ENCODE results near the gene PTTG1IP.
"Not testable (repeated sequence)": the region's sequence is repeated elsewhere in the genome, so short reads cannot be mapped to it uniquely, and the experiment has no call there.

The PTTG1IP gene, protein sequence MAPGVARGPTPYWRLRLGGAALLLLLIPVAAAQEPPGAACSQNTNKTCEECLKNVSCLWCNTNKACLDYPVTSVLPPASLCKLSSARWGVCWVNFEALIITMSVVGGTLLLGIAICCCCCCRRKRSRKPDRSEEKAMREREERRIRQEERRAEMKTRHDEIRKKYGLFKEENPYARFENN

DNA sequence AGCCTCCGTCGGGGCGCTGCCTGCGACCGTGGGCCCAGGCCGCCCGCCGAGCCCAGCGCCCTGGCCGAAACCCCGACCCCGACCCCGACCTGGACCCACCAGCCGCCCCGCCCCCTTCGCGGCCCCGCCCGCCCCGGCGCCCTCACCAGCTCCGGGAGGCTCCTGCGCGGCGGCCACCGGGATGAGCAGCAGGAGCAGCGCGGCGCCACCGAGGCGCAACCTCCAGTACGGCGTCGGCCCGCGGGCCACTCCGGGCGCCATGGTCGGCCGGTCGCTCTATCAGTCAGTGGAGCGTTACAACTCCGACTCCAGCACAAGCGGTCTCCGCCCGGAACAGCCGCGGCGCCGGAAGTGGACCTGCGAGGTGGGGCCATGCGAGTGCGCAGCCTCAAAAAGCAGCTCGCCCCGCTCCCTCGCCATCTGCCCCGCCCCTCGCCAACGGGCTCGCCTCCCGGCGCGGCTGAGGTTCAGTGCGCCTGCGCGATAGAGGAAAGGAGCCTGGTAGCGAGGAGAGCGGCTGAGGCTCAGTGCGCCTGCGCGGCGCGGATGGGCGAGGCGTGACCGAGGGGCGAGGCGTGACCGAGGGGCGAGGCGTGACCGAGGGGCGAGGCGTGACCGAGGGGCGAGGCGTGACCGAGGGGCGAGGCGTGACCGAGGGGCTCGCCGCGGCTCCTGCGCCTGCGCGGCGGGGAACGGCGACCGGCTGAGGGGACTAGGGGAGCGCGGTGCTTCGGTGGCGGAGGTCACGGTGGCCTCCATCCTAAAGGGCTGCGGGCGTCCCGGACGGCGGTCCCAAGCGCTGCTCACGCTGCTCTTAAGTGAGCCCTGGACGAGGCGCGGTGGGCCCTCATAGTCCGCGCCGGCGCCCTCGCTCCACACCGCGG is at the start of gene PTTG1IP:
PTTG1IP (minus strand) TSS at position 335 of the 884 bp plus-strand sequence; CDS start at position 261, 74 bp downstream.
- peak; percentile 98 to 99 for DNase-seq (ENCODE audit: low read depth in 2 of 2)

DNA sequence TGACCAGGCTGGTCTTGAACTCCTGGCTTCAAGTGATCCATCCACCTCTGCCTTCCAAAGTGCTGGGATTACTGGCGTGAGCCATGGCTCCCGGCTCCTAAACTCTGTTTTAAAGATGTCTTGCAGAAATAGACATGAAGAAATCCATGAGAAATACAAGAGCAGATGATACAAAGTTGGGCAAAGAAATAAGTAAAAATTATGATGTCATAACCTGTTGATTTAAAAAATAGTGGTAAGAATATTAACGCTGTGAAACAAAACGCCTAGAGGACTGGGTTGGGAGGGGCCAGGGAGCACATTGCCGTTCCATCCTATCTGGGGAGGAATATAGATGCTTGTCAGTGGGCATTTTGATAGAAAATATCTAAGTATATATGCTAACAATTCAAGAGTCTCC is 48.4 kb upstream of the PTTG1IP start:
- no peak for DNase-seq (ENCODE audit: low read depth in 2 of 2)

DNA sequence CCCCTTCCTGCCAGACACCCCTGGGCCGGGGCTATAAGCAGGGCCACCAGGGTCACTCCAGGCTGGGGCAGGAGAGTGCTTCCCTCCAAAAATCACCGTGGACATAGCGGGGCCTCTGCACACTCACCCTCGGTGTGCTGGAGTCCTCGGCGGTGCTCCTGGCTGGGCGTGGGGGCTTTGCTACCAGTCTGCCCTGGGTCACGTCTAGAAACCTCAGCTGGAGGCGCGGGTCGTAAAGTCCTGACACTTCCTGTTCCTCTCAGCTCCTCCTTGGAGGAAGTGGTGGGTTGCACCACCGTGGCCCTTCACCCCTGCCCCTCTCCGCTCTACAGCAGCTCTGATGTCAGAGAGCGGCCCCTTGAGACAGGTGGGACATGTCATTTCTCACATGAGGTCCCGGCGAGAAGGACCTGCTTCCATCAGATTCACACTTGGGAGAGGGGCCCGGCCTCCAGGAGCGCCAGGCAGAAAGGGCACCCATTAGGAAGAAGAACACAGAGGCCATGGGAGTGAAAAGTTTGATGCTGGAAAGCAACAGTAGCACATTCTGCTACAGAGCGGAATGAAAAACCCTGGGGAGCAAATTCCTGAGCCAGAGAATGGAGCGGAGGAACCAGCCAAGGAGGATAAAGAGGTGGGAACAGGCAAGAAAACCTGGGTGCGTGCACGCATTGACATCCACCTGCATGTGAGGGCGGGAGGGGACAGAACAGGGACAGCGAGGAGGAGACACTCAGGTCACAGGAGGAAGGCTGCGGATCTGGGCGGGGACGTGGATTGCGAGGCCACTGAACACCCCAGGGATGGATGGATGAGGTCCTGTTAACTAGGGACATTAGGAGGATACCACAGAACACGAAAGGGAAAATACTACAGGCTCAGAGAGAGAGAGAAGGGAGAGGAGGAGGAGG is 47.5 kb upstream of the PTTG1IP start, which contains the start of gene ITGB2:
ITGB2 (minus strand) TSS at position 206 of the 911 bp plus-strand sequence. CDS start 10,117 bp downstream, outside the sequence.
- peak in 1 of 2 donors; percentile 54 for DNase-seq (ENCODE audit: low read depth in 2 of 2)

DNA sequence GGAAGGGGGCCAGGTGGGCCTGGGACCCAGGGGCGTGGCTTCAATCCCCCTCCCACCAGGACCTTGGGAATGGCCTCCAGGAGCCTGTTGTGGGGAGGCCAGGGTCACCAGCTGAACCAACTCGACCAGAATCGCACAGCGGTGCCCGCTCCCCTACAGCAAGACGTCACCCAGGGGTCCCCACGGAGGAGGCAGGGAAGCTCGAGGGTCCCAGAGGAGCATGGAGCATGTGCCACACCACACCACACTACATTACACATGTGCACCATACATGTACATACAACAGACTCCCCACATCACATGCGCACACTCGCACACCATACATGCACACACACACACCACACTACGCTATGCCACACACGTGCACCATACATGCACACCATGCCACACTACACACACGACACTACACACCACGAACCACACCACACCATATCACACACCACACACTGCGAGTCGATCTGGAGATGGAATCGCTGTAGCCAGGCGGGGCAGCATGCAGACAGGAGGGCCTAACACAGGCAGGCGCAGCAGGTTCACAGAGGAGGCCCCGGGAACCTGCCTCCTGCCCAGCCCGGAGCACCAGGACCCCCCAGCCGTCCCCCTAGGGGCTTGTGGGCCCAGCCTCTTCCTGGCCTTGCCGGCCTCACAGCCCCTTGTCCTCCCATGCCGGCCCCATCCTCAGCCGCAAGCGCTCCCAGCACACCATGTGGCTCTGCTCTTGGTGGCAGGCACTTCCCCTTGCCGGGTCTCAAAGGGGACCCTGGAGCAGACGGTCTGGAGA is 46.6 kb upstream of the PTTG1IP start:
- no peak for DNase-seq (ENCODE audit: low read depth in 2 of 2)

DNA sequence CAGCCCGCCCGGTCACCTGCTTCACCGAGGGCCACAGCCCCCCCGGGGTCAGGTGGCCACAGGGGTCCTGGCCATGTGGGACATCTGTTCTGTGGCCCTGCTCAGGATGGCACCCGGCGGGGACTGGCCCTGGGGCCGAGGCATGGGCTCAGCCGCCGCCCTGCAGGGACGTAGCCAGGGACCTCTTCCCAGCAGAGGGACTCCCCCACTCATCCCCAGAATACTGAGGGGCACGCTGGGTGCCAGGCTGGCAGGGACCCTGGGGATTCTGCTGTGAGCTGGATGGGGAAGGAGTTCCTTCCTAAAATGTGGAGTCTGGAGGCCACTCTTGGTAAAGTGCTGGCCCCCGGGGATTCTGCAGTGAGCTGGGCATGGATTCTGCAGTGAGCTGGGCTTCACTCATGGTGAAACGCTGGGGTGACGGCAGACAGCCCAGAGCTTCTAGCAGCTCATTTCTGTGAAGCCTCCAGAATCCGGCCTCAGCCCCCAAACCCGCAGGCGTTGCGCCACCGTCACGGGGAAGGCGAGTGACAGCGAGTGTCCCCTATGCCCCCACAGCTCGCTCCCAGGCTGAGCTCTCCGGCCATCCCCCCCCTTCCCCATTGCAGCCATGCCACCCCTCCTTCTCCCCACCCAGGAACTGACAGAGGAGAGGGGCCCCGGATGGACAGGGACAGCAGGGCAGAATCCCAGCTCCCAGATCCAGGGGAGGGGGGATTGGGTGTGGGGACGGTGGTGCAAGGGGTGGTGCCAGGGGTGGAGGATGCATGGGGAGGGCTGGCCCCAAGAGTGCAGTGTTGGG is 45.8 kb upstream of the PTTG1IP start:
- DNase-seq (ENCODE audit: low read depth in 2 of 2): no peak

DNA sequence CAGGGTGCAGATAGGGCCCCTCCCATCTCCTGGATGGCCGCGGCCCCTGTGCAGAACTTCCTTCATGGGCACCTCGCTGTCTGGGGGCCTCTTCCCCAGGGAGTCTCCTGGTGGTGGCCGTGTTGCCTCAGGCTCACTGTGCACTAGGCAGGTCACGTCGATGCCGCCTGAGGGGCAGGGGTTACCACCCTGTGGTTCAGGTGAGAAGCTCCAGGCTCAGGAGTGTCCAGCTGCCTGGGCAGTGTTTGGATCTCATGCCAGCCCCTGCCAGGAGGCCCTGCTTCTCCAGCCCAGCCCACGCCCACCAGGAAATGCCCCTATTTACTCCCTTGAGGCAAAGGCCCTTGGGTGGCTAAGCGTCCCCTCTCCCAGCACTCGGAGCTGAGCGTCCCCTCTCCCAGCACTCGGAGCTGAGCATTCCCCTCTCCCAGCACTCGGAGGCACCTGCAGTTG is 45.1 kb upstream of the PTTG1IP start:
- no peak for DNase-seq (ENCODE audit: low read depth in 2 of 2)

DNA sequence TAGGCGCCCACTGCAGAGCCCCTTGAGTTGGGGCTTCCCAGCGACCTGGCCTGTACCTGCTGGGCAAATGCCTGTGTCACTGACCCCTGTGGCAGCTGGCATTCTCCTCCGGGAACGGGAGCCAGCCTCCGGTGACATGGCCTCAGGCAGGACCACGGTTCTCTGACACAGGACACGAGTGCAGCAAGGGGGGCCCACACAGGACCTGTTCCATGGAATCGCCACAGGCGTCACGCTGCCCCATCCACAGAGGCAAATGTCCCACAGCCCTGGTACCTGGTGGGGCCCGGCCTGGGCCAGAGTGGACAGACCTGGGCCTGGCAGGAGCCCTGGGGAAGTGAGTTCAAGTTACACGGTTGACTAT is 44.6 kb upstream of the PTTG1IP start:
- no peak for DNase-seq (ENCODE audit: low read depth in 2 of 2)

DNA sequence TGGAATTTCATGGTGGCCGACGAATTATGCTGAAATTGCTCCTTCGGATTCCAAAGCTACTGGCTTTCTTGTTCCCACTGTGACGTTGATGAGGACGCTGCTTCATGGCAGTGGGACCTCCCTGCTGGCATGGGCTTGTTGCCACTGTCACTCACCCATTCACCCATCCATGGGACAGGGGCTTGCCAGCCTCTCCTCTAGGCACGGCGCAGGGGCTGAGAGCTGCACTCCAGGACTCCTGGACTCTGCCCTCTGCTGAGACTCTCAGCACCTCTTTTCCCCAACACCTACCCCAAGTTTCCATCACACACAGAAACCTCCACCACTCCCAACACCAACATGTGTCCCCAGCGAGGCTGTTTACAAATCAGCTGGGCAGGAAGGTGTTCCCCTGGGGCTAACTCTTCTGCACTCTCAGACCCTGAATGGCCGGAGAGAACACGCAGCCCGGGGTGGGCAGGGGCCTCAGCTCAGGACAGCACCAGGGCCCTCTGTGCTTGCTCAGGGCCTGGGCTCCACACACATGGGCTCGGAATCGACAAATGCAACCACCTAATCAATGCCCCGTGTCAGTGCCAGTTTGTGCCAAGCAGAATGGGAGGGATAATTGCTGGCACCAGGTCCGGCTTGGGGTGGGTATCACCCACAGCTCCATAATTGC is 44.1 kb upstream of the PTTG1IP start:
- DNase-seq (ENCODE audit: low read depth in 2 of 2): no peak

DNA sequence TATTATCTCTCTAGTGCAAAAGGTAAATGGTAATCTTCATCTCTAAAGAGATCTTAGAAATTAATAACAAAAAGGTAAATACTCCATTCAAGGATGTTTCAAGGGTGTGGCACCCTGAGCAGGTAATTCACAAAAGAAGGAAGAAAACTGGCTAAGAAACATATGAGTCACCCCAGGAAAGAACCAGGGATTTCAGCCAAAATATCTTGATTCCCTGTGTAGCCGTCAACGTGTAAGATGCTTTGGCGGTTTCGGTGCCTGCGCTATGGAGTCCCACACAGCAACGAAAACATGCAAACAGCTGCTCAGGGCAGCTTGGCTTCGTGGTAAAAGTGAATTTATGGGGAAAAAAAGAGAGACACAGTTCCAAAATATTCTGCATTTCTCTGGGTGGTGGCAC is 43.5 kb upstream of the PTTG1IP start:
- no peak for DNase-seq (ENCODE audit: low read depth in 2 of 2)

DNA sequence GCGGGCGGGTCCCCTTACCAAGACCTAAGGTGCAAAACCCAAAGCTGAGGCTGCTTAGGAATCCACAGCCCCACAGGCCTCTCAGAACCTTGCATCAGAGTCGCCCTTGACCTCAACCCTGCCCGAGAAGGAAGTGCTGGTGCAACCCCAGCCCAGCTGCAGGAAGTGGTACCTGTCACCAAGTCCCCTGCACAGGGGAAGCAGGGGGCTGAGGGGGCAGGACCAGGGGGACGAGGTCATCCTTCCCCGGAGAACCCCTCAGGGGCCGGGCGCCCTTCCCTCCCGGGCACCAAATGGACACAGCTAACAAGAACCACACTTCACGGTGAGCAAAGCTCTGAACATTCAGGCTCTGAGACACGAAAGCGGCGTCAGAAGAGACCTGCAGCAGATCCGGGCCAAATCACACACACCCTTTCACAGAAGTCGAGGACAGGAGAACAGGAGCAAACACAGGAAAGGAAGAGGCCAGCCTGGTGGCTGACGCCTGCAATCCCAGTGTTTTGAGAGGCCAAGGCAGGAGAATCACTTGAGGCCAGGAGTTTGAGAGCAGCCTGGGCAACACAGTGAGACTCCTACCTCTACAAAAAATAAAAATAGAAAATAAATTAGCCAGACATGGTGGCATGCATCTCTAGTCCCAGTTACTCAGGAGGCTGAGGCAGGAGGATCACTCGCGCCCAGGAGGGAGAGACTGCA is 40.8 kb upstream of the PTTG1IP start:
- DNase-seq (ENCODE audit: low read depth in 2 of 2): peak in 1 of 2 donors; percentile 42

DNA sequence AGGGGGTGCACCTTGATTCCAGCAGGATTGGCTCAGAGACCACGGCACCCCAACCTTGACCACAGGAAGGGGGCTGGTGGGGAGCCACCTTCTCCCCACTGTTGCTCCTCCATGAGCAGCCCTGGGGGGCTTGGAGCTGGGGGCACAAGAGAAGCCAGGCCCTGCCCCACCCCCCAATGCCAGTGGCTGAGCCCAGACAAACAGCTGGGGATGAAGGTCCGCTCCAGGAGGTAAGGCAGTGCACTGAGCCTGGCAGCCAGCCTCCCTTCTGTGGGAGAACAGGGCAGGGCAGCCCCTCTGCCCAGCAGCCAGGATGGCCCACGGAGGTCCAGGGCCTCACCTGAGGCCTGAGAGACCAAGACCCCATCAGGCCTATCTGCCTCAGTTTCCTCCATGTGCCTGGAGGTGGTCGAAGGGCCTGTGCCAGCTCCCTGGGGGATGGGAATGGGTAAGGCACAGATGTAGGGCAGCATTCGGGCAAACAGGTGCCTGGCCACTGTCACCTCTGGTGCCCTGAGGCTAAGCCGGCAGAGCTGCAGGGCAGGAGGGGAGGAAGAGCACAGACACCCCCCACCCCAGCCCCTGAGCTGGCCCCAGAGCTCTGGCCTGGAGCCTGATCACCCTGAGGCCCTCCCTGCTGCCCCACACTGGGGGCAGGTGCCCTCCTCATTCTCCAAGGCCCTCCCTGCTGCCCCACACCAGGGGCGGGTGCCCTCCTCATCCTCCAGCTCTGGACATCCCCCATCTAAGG is 40.1 kb upstream of the PTTG1IP start:
- no peak for DNase-seq (ENCODE audit: low read depth in 2 of 2)

DNA sequence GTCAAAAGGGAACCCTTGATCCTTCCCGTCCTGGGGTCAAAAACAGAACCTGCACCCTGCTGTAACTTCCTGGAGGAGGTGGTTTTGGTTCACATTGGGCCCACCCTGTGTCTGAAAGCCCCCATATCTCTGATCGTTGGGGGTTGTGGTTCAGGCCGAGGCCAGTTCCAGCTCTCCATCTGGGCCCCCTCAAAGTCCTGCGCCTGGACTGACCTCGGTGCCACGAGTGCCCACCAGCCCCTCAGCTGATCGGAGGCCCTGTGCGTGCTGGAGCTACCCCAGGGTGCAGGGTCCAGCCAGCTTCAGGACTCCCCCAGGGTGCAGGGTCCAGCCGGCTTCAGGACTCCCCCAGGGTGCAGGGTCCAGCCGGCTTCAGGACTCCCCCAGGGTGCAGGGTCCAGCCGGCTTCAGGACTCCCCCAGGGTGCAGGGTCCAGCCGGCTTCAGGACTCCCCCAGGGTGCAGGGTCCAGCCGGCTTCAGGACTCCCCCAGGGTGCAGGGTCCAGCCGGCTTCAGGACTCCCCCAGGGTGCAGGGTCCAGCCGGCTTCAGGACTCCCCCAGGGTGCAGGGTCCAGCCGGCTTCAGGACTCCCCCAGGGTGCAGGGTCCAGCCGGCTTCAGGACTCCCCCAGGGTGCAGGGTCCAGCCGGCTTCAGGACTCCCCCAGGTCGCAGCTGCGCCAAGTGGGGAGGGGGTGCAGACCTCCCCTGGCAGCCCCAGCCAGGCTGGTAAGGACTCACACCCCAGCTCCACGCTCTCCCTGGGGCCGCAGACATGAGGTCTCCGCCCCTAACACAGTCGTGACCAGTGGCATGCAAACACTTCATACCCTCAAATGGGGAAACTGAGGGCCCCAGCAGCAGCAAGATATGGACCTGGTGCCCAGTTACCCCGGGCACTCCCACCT is 39.3 kb upstream of the PTTG1IP start:
- DNase-seq (ENCODE audit: low read depth in 2 of 2): not testable (repeated sequence)

DNA sequence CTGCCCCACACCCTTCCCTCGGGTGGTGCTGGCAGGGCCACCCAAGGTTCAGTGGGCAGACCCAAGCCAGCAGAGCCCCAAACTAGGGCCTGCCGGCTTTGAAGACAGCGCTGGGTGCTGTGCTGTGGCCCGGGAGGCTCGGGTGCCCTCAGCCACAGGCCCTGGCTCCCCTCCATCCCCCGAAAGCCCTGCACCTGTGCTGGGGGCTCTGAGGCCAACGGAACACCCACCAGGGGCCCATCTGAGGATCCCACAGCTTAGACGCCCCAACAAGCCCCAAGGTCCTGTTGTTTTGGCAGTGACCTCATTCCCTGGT is 38.6 kb upstream of the PTTG1IP start:
- DNase-seq (ENCODE audit: low read depth in 2 of 2): no peak

DNA sequence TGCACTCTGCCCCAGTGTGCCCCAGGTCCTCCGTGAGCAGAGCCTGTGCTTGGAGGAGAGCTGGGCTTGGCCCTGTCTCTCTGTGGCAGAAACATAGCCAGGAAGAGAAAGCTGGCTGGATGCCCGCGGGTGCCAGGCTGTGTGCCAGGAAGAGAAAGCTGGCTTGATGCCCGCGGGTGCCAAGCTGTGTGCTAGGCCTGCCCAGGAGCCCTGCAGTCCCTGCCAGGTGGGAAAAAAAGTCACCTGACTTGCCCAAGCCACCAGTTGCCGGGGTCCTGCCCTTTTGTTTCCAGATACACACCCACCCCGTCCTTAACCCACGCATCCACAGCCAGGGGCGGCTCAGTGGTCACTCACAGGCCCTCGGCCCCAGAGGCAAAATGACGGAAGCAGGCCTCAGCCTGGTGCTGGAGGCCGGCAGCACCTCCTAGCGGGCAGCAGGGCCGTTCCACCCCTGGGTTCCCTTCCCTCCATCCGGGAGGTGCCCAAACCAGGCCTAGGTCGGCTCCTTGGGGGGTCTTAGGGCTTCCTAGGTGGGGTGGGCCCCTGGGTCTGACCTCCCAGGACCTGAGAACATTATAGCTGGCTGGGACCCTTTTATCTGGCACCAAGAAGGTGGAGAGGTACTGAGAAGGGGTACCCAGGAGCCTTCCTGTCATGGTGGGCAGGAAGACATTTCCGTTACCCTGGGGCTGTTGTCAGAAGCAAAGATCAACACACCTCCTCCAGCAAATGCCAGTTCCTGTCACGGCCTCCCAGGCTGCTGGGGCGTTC is 38.1 kb upstream of the PTTG1IP start:
- peak in 1 of 2 donors; percentile 50 for DNase-seq (ENCODE audit: low read depth in 2 of 2)

DNA sequence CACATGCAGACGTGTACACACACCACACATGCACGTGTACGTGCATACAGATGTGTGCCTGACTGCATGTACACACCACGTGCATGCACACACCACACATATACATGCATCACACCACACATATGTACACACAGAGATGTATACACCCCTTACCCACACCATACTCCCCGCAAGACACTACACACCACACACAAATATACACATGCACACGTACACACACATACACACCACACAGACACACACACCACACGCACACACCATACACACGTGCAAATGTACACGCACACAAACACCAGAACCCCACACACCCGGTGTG is 37.5 kb upstream of the PTTG1IP start:
- DNase-seq (ENCODE audit: low read depth in 2 of 2): no peak

DNA sequence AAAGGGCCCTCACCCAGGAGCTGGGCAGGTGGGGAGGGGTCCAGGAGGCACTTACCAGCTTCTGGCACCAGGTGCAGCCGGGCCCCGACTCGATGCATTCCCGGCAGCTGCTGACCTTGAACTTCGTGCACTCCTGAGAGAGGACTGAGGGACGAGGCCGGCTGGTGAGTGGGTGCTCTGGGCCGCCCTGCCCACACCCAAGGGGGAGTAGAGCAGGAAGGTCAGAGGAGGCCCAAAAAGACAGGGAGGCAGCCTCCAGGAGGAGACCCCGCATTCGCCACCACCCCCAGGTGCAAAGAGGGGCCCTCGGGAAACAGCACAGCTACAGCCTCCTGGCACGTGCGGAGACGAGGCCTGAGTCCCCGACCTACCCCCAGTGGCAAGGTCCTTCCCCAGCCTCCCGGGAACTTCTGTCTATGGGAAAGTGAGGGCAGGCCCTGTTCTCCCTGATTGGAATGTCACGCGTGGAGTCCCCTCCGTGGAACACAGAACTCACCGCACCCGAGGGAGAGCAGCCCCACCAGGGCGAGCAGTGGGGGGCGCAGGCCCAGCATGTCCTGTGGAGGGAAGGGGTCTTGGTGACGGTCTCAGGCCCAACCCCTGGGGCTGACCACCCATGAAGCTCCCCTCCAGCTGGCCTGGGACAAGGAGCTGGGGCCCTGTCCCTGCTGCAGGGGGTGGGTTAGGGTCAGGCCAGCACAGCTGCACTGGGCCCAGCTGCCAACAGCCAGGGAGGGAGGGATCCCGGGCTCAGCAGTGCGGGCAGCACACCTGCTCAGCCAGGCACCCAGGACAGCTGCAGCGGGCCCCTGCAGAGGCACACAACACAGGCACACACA is 37.0 kb upstream of the PTTG1IP start:
- DNase-seq (ENCODE audit: low read depth in 2 of 2): no peak
